ENCODE data around the gene TPRG1L. TPM values are rescaled to one million over a fixed set of nuclear protein-coding genes. Genes with fewer than 3 reads are reported as not detected.

Gene TPRG1L
- total RNA-seq, 1 donor from 2014 or later, result 14.5 TPM

DNA sequence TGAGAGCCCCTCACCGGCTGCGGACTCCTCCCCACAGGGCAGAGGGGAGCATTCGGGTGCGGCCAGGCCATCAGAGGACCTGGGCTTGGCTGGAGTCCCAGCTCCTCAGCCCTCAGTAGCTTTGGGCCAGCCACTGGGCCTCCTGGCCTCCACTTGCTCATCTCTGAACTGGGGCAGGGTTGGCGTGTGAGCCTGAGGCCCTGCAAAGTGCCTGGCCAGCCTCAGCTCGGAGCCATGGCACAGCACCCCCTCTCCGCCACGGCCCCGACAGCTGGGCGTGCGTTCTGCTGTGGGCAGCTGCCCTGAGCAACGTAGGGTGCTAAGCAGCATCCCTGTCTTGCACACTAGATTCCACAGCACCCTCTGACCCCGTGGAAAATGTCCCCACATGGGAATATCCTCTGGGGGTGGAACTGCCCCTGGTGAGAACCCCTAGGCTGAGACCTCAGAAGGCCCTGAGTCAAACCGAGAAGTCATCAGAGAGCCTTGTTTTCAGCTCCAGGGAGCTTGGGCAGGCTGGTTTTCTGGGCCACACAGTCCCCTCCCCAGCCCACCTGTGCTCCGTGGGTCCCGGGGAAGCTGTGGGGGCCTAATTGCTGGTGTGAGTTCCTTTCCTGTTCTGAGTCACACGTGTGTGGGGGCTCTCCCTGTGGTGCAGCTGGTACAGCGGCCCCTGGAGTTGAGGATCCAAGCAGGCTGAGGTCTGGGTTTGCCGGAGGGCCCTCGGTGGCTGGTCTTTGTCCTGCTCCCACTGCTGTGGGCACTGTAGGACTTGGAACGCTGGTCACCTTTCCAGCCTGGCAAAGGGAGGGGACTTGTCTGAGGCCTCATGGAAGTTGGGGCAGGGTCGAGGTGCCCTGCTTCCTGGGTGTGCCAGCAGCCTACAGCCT lies 52.0 kb downstream of the TPRG1L start:
- H3K4me1 Mint-ChIP-seq, result no peaks in the 10 kb centered on the region
- no peaks in the 10 kb centered on the region for H3K36me3 Mint-ChIP-seq (ENCODE audit: low read depth)
- no peak overlapping the region for H3K27ac Mint-ChIP-seq (ENCODE audit: unreplicated experiment)
- TF ChIP-seq, protein P1, sequence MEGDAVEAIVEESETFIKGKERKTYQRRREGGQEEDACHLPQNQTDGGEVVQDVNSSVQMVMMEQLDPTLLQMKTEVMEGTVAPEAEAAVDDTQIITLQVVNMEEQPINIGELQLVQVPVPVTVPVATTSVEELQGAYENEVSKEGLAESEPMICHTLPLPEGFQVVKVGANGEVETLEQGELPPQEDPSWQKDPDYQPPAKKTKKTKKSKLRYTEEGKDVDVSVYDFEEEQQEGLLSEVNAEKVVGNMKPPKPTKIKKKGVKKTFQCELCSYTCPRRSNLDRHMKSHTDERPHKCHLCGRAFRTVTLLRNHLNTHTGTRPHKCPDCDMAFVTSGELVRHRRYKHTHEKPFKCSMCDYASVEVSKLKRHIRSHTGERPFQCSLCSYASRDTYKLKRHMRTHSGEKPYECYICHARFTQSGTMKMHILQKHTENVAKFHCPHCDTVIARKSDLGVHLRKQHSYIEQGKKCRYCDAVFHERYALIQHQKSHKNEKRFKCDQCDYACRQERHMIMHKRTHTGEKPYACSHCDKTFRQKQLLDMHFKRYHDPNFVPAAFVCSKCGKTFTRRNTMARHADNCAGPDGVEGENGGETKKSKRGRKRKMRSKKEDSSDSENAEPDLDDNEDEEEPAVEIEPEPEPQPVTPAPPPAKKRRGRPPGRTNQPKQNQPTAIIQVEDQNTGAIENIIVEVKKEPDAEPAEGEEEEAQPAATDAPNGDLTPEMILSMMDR (conservative IDR thresholded peaks at IDR 0.05), result no peak
- no peaks in the 10 kb centered on the region for H3K9me3 Mint-ChIP-seq
- H3K4me3 Mint-ChIP-seq, result no peak overlapping the region
- DNase-seq (ENCODE audit: low read depth, low spot score), result no peak
- H3K27me3 Mint-ChIP-seq (ENCODE audit: low read depth), result peaks cover 9% of the 10 kb centered on the region

DNA sequence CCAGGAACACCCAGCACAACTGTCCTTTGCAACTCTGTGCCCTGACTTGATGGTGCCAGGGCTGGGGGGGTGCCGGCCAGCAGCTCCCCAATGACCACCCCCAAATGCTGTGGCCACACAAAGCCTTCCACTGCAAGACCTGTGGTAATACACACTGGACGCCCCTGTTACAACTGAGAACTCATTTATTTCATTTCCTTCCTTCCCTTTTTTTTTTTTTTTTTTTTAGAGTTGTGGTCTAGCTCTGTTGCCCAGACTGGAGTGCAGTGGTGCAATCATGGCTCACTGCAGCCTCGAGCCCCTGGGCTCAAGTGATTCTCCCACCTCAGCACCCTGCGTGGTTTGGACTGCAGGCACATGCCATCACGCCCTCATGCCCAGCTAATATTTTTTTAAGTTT lies 52.7 kb downstream of the TPRG1L start:
- no peak overlapping the region for H3K4me3 Mint-ChIP-seq
- H3K27ac Mint-ChIP-seq (ENCODE audit: unreplicated experiment), result no peak overlapping the region
- H3K9me3 Mint-ChIP-seq, result no peaks in the 10 kb centered on the region
- TF ChIP-seq, protein P1 (conservative IDR thresholded peaks at IDR 0.05), result no peak
- no peak for DNase-seq (ENCODE audit: low read depth, low spot score)
- H3K4me1 Mint-ChIP-seq, result no peaks in the 10 kb centered on the region
- no peaks in the 10 kb centered on the region for H3K36me3 Mint-ChIP-seq (ENCODE audit: low read depth)
- H3K27me3 Mint-ChIP-seq (ENCODE audit: low read depth), result peaks cover 5% of the 10 kb centered on the region

DNA sequence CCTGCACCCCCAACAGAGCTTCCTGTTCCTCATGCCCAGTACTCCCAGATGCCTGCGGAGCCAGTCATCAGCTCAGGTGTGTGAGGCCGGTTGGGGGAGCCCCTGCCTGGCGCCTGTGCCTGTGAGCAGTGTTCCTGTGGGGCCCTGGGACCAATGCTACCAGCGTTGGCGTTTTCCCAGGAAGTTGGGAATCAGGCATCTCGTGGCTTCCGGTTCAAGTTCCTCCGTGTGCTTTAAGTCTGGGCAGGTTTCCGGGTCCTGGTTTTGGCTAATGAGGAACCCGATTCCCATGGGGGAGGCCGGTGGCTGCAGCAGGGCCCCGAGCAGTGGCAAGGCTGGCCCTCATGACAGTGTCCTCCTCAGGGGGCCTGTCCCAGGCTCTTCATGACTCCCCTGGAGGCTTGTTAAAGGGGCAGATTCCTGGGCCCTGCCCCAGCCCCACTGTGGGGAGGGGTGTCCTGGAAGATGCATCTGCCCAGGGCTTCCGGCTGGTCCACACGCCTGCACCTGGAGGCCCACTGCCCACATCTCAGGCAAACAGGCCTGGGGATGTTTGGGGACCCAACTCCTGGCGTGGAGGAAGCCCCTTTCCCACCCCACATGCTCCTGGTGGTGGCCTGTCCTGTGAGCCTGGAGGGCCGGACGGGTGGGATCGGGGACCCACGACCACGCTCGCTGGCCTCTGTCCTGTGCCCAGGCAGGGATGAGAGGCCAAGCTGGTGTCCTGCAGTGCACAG lies 53.7 kb downstream of the TPRG1L start:
- Mint-ChIP-seq H3K4me1 (peaks cover 5% of the 10 kb centered on the region), H3K27ac (ENCODE audit: unreplicated experiment) (no peak overlapping the region), H3K27me3 (ENCODE audit: low read depth) (peaks cover 6% of the 10 kb centered on the region), H3K36me3 (ENCODE audit: low read depth) (no peaks in the 10 kb centered on the region), H3K4me3 (no peak overlapping the region), H3K9me3 (no peaks in the 10 kb centered on the region)
- DNase-seq (ENCODE audit: low read depth, low spot score), result no peak
- TF ChIP-seq, protein P1 (conservative IDR thresholded peaks at IDR 0.05), result no peak

DNA sequence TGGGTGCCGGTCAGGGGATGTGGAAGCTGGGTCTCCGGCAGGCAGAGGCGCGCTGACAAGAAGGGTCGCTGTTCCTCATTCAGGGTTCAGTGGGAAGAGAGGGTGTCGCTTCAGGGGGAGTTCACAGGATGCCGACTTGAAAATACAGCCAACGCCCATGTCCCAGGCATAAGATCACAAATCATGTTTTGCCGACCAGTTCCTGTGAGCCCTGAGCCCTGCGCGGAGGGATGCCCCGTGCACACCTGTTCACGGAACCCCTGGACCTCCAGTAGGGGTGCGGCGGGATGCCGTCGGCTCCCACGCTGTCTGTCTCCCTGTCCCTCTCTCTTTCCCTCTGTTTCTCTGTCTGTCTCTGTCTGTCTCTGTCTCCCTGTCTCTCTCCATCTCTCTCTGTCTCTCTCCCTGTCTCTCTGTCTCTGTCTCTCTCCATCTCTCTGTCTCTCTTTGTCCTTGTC lies 54.3 kb downstream of the TPRG1L start:
- Mint-ChIP-seq H3K27ac (ENCODE audit: unreplicated experiment) (no peak overlapping the region), H3K4me3 (no peak overlapping the region), H3K36me3 (ENCODE audit: low read depth) (no peaks in the 10 kb centered on the region), H3K4me1 (peaks cover 5% of the 10 kb centered on the region), H3K27me3 (ENCODE audit: low read depth) (peaks cover 5% of the 10 kb centered on the region), H3K9me3 (no peaks in the 10 kb centered on the region)
- TF ChIP-seq, protein P1 (conservative IDR thresholded peaks at IDR 0.05), result no peak
- DNase-seq (ENCODE audit: low read depth, low spot score), result no peak

Other genes starting within 250 kb of the TPRG1L start
- 11.3 and 12.2 TPM in 2 replicates for gene ARHGEF16, start 170.3 kb upstream of the TPRG1L start, total RNA-seq
- 36.7 and 38.8 TPM in 2 replicates for gene MEGF6, start 13.5 kb upstream of the TPRG1L start, total RNA-seq
- 26.0 and 28.9 TPM in 2 replicates for gene WRAP73, start 25.1 kb downstream of the TPRG1L start, total RNA-seq
- gene TP73, start 27.5 kb downstream of the TPRG1L start, total RNA-seq, result 1.5 and 2.1 TPM in 2 replicates
- not detected in 2 replicates for gene CCDC27, start 127.4 kb downstream of the TPRG1L start, total RNA-seq
- 3.8 and 4.7 TPM in 2 replicates for gene SMIM1, start 147.7 kb downstream of the TPRG1L start, total RNA-seq
- 57.9 and 59.6 TPM in 2 replicates for gene LRRC47, start 171.5 kb downstream of the TPRG1L start, total RNA-seq
- gene CEP104, start 232.2 kb downstream of the TPRG1L start, total RNA-seq, result 36.2 and 37.3 TPM in 2 replicates
- 11.3 and 13.1 TPM in 2 replicates for gene DFFB, start 232.5 kb downstream of the TPRG1L start, total RNA-seq